NCI-H1417 (cell line): Measurements from ENCODE around the gene FAM193B.

Experiments
- DNase-seq, 3 experiments: peaks; one replicate each; lab custom pipeline; 2025; lab: John Stamatoyannopoulos, UW

FAM193B gene

GRCh38 chr5:177515580-177515979 is 38.8 kb downstream of the FAM193B start:
- DNase-seq: no peak

GRCh38 chr5:177514541-177514940 is 39.8 kb downstream of the FAM193B start:
- DNase-seq: no peak

GRCh38 chr5:177513500-177513899 is 40.9 kb downstream of the FAM193B start:
- DNase-seq: no peak

GRCh38 chr5:177512736-177513380 is 41.5 kb downstream of the FAM193B start:
- DNase-seq: no peak

- no peak for DNase-seq
Measured at GRCh38 chr5:177511796-177512675, 42.3 kb downstream of the FAM193B start.

GRCh38 chr5:177511181-177511580 is 43.2 kb downstream of the FAM193B start:
- DNase-seq: no peak

- DNase-seq: no peak
Measured at GRCh38 chr5:177510567-177511053, 43.8 kb downstream of the FAM193B start.

- DNase-seq: no peak
Measured at GRCh38 chr5:177509991-177510566, 44.3 kb downstream of the FAM193B start.

- DNase-seq: no peak
Measured at GRCh38 chr5:177509381-177509951, 44.9 kb downstream of the FAM193B start, which contains the start of gene DOK3. Gene DOK3, minus strand, starts transcription at chr5:177509826. Its CDS starts 286 bp downstream, at chr5:177509540.

- no peak for DNase-seq
Measured at GRCh38 chr5:177508837-177509236, 45.5 kb downstream of the FAM193B start.

- DNase-seq: no peak
Measured at GRCh38 chr5:177508221-177508611, 46.1 kb downstream of the FAM193B start.

GRCh38 chr5:177507596-177508220 is 46.7 kb downstream of the FAM193B start:
- no peak for DNase-seq

GRCh38 chr5:177507165-177507564 is 47.2 kb downstream of the FAM193B start:
- no peak for DNase-seq

- no peak for DNase-seq
Measured at GRCh38 chr5:177505075-177505474, 49.3 kb downstream of the FAM193B start.

- no peak for DNase-seq
Measured at GRCh38 chr5:177504086-177505056, 50.0 kb downstream of the FAM193B start.

GRCh38 chr5:177503351-177504085 is 50.8 kb downstream of the FAM193B start:
- no peak for DNase-seq

- DNase-seq: no peak
Measured at GRCh38 chr5:177502886-177503285, 51.5 kb downstream of the FAM193B start.

GRCh38 chr5:177501874-177502678 is 52.3 kb downstream of the FAM193B start:
- DNase-seq: no peak
